ENCODE results near the gene FOXJ3.
A peak's percentile ranks its signal among the peaks of the same experiment; 100 is the strongest.

Gene FOXJ3

GRCh38 chr1:42228938-42229337, 106.1 kb downstream of the FOXJ3 start:
- DNase-seq (ENCODE audit: low read depth), result no peak

GRCh38 chr1:42223036-42223435, 112.0 kb downstream of the FOXJ3 start:
- TF ChIP-seq CTCF (conservative IDR thresholded peaks at IDR 0.05; ENCODE audit: control insufficient read depth, insufficient read depth, low read depth, low read length), result no peak
- no peak overlapping the region for H3K4me3 ChIP-seq (ENCODE audit: control insufficient read depth, low read depth, low read length)
- no peak for DNase-seq (ENCODE audit: low read depth)

More at GRCh38 chr1:42228938-42229337, 106.1 kb downstream of the FOXJ3 start:
- H3K4me3 ChIP-seq (ENCODE audit: control insufficient read depth, low read depth, low read length), result no peak overlapping the region
- no peak for TF ChIP-seq CTCF (conservative IDR thresholded peaks at IDR 0.05; ENCODE audit: control insufficient read depth, insufficient read depth, low read depth, low read length)

- DNase-seq (ENCODE audit: low read depth), result no peak
Observed at GRCh38 chr1:42221952-42222606, 113.0 kb downstream of the FOXJ3 start.

GRCh38 chr1:42221456-42221855, 113.6 kb downstream of the FOXJ3 start:
- no peak for TF ChIP-seq CTCF (conservative IDR thresholded peaks at IDR 0.05; ENCODE audit: control insufficient read depth, insufficient read depth, low read depth, low read length)
- no peak for DNase-seq (ENCODE audit: low read depth)
- H3K4me3 ChIP-seq (ENCODE audit: control insufficient read depth, low read depth, low read length), result no peak overlapping the region

More at GRCh38 chr1:42221952-42222606, 113.0 kb downstream of the FOXJ3 start:
- no peak for TF ChIP-seq CTCF (conservative IDR thresholded peaks at IDR 0.05; ENCODE audit: control insufficient read depth, insufficient read depth, low read depth, low read length)
- no peak overlapping the region for H3K4me3 ChIP-seq (ENCODE audit: control insufficient read depth, low read depth, low read length)

- TF ChIP-seq CTCF (conservative IDR thresholded peaks at IDR 0.05; ENCODE audit: control insufficient read depth, insufficient read depth, low read depth, low read length), result no peak
- DNase-seq (ENCODE audit: low read depth), result no peak
- no peak overlapping the region for H3K4me3 ChIP-seq (ENCODE audit: control insufficient read depth, low read depth, low read length)
Observed at GRCh38 chr1:42219627-42220026, 115.4 kb downstream of the FOXJ3 start.

GRCh38 chr1:42214447-42214871, 120.6 kb downstream of the FOXJ3 start:
- H3K4me3 ChIP-seq (ENCODE audit: control insufficient read depth, low read depth, low read length), result no peak overlapping the region
- no peak for TF ChIP-seq CTCF (conservative IDR thresholded peaks at IDR 0.05; ENCODE audit: control insufficient read depth, insufficient read depth, low read depth, low read length)
- peak; percentile 83 for DNase-seq (ENCODE audit: low read depth)

Measured in fibroblast of mammary gland (primary cell).